ENCODE measurements around the gene LRRC36. TPM values are rescaled to one million over a fixed set of nuclear protein-coding genes. Genes with fewer than 3 reads are reported as not detected.

The LRRC36 gene
- total RNA-seq, 6 experiments from 2014 or later, result not detected

- Mint-ChIP-seq H3K4me3 (no peak overlapping the region), H3K36me3 (ENCODE audit: low read depth) (no peaks in the 10 kb centered on the region)
These were observed 92.9 kb downstream of the LRRC36 start for GRCh38 chr16:67419502-67419901.

GRCh38 chr16:67419931-67420330 lies 93.3 kb downstream of the LRRC36 start:
- no peak overlapping the region for H3K27ac Mint-ChIP-seq
- peak; percentile 12; the same call in 1 of the 2 replicates for TF ChIP-seq CTCF (IDR thresholded peaks at IDR 0.05)
- H3K27me3 Mint-ChIP-seq (ENCODE audit: insufficient read depth), result peaks cover 14% of the 10 kb centered on the region
- no peaks in the 10 kb centered on the region for H3K9me3 Mint-ChIP-seq
- H3K4me3 Mint-ChIP-seq, result no peak overlapping the region
- peaks cover 25% of the 10 kb centered on the region for H3K4me1 Mint-ChIP-seq (ENCODE audit: low read depth)
- no peak for DNase-seq
- H3K36me3 Mint-ChIP-seq (ENCODE audit: low read depth), result no peaks in the 10 kb centered on the region

More at GRCh38 chr16:67419502-67419901, 92.9 kb downstream of the LRRC36 start:
- no peak for TF ChIP-seq CTCF (IDR thresholded peaks at IDR 0.05)
- Mint-ChIP-seq H3K9me3 (no peaks in the 10 kb centered on the region), H3K4me1 (ENCODE audit: low read depth) (peaks cover 26% of the 10 kb centered on the region), H3K27me3 (ENCODE audit: insufficient read depth) (peaks cover 13% of the 10 kb centered on the region), H3K27ac (no peak overlapping the region)
- DNase-seq, result no peak

- no peak for TF ChIP-seq CTCF (IDR thresholded peaks at IDR 0.05)
- no peaks in the 10 kb centered on the region for H3K36me3 Mint-ChIP-seq (ENCODE audit: low read depth)
- H3K27ac Mint-ChIP-seq, result no peak overlapping the region
- peaks cover 23% of the 10 kb centered on the region for H3K27me3 Mint-ChIP-seq (ENCODE audit: insufficient read depth)
- H3K9me3 Mint-ChIP-seq, result no peaks in the 10 kb centered on the region
- DNase-seq, result no peak
- H3K4me3 Mint-ChIP-seq, result no peak overlapping the region
- H3K4me1 Mint-ChIP-seq (ENCODE audit: low read depth), result peaks cover 19% of the 10 kb centered on the region
These were observed 94.4 kb downstream of the LRRC36 start for GRCh38 chr16:67421030-67421429.

GRCh38 chr16:67423015-67423414 lies 96.4 kb downstream of the LRRC36 start:
- no peak for TF ChIP-seq CTCF (IDR thresholded peaks at IDR 0.05)
- Mint-ChIP-seq H3K9me3 (no peaks in the 10 kb centered on the region), H3K36me3 (ENCODE audit: low read depth) (no peaks in the 10 kb centered on the region), H3K27me3 (ENCODE audit: insufficient read depth) (peaks cover 21% of the 10 kb centered on the region), H3K4me1 (ENCODE audit: low read depth) (peaks cover 8% of the 10 kb centered on the region), H3K4me3 (no peak overlapping the region), H3K27ac (no peak overlapping the region)
- no peak for DNase-seq

- H3K36me3 Mint-ChIP-seq (ENCODE audit: low read depth), result no peaks in the 10 kb centered on the region
- H3K9me3 Mint-ChIP-seq, result no peaks in the 10 kb centered on the region
- peaks cover 8% of the 10 kb centered on the region for H3K4me1 Mint-ChIP-seq (ENCODE audit: low read depth)
- H3K4me3 Mint-ChIP-seq, result no peak overlapping the region
- H3K27me3 Mint-ChIP-seq (ENCODE audit: insufficient read depth), result peaks cover 25% of the 10 kb centered on the region
- TF ChIP-seq CTCF (IDR thresholded peaks at IDR 0.05), result no peak
- H3K27ac Mint-ChIP-seq, result no peak overlapping the region
- no peak for DNase-seq
These were observed 97.1 kb downstream of the LRRC36 start for GRCh38 chr16:67423611-67424260.
